Neural cell (in vitro differentiated cells): Measurements from ENCODE around the gene FYN. TPM values are rescaled to one million over a fixed set of nuclear protein-coding genes. Genes with fewer than 3 reads are reported as not detected.

Experiments
- H2AFZ ChIP-seq: fragments of 200-600, 300-800 bp; sonication (generic), shearing (Covaris generic); 2 replicates; pipeline ENCODE4 v1.6.0; 2014; ENCODE audit warnings: low read depth, mild to moderate bottlenecking, antibody characterized with exemption, low read length, moderate library complexity
- H3F3A ChIP-seq: fragments of 200-600 bp; shearing (Covaris generic); 2 replicates; pipeline ENCODE4 v1.6.1; 2016; ENCODE audit warnings: mild to moderate bottlenecking, moderate library complexity, mixed read lengths, antibody characterized with exemption, low read length; ENCODE audit not compliant: insufficient read depth, poor library complexity, severe bottlenecking
- H3K27ac ChIP-seq: fragments of 200-600, 300-800 bp; sonication (generic), shearing (Covaris generic); 2 replicates; pipeline ENCODE4 v1.5.1; 2014; ENCODE audit warnings: mild to moderate bottlenecking, low read length, moderate library complexity
- H3K27me3 ChIP-seq: fragments of 300-800, 200-600 bp; sonication (generic), shearing (Covaris generic); 2 replicates; pipeline ENCODE4 v1.6.0; 2014; ENCODE audit warnings: mild to moderate bottlenecking, low read depth, low read length, moderate library complexity; ENCODE audit not compliant: insufficient read depth
- H3K36me3 ChIP-seq: fragments of 300-800, 200-600 bp; sonication (generic), shearing (Covaris generic); 2 replicates; pipeline ENCODE4 v1.5.1; 2014; ENCODE audit warnings: mild to moderate bottlenecking, antibody characterized with exemption, low read length, moderate library complexity; ENCODE audit not compliant: insufficient read depth
- H3K4me2 ChIP-seq: fragments of 300-800, 200-600 bp; sonication (generic), shearing (Covaris generic); 2 replicates; pipeline ENCODE4 v1.6.0; 2014; ENCODE audit warnings: mild to moderate bottlenecking, low read length
- H3K4me3 ChIP-seq: fragments of 300-800, 200-600 bp; sonication (generic), shearing (Covaris generic); 2 replicates; pipeline ENCODE4 v1.5.1; 2014; ENCODE audit warnings: mild to moderate bottlenecking, low read length, moderate library complexity
- H3K79me2 ChIP-seq: fragments of 200-600 bp; shearing (Covaris generic); replicated peaks from 2 replicates; pipeline ENCODE4 v1.6.0; 2014; ENCODE audit warnings: mild to moderate bottlenecking, low read length, moderate library complexity; ENCODE audit not compliant: insufficient read depth
- H3K9ac ChIP-seq: fragments of 300-800, 200-600 bp; sonication (generic), shearing (Covaris generic); 2 replicates; pipeline ENCODE4 v1.6.1; 2016; ENCODE audit warnings: mild to moderate bottlenecking, low read length, mixed read lengths
- H3K9me2 ChIP-seq: fragments of 200-600 bp; shearing (Covaris generic); 2 replicates; pipeline ENCODE4 v1.6.1; 2016; ENCODE audit warnings: mild to moderate bottlenecking, low read length, mixed read lengths; ENCODE audit not compliant: insufficient read depth
- H3K9me3 ChIP-seq: fragments of 200-600, 300-800 bp; sonication (generic), shearing (Covaris generic); 2 replicates; pipeline ENCODE4 v1.6.1; 2016; ENCODE audit warnings: mild to moderate bottlenecking, mixed run types, low read length, moderate library complexity, mixed read lengths
- H4K20me1 ChIP-seq: fragments of 200-600 bp; shearing (Covaris generic); 2 replicates; pipeline ENCODE4 v1.6.1; 2016; ENCODE audit warnings: mild to moderate bottlenecking, mixed run types; ENCODE audit not compliant: insufficient read depth
- EP300 ChIP-seq: fragments of 450-650 bp; conservative IDR thresholded peaks from 2 replicates; pipeline ENCODE4 v1.6.1; 2014; ENCODE audit warnings: antibody characterized with exemption, mild to moderate bottlenecking, moderate library complexity; ENCODE audit not compliant: poor library complexity, severe bottlenecking
- EZH2 ChIP-seq: fragments of 200-600, 300-800 bp; shearing (Covaris generic), sonication (generic); IDR thresholded peaks from 2 replicates; pipeline ENCODE4 v1.6.1; 2014; ENCODE audit warnings: antibody characterized with exemption, low read length, borderline replicate concordance, mild to moderate bottlenecking; ENCODE audit not compliant: insufficient read depth, poor library complexity, severe bottlenecking
- MXI1 ChIP-seq: fragments of 450-650 bp; conservative IDR thresholded peaks from 2 replicates; pipeline ENCODE4 v1.6.1; 2014; ENCODE audit warnings: antibody characterized with exemption, mild to moderate bottlenecking; ENCODE audit not compliant: poor library complexity, severe bottlenecking
- POLR2AphosphoS5 ChIP-seq: IDR thresholded peaks from 2 replicates; pipeline ENCODE4 v1.6.1; 2012
- RAD21 ChIP-seq: fragments of 450-650 bp; conservative IDR thresholded peaks from 2 replicates; pipeline ENCODE4 v1.6.1; 2014; ENCODE audit warnings: antibody characterized with exemption, mild to moderate bottlenecking, moderate library complexity
- SMC3 ChIP-seq: fragments of 450-650 bp; conservative IDR thresholded peaks from 2 replicates; pipeline ENCODE4 v1.6.1; 2014; ENCODE audit warnings: antibody characterized with exemption, mild to moderate bottlenecking, moderate library complexity; ENCODE audit not compliant: poor library complexity
- TAF1 ChIP-seq: IDR thresholded peaks from 2 replicates; pipeline ENCODE4 v1.6.1; 2012; ENCODE audit warnings: low read depth
- polyA plus RNA-seq: library from polyadenylated mRNA; depleted of rRNA; stranded (reverse); fragments of >200 nt; gene quantifications from 2 replicates; pipeline ENCODE4 v1.2.3, GENCODE V29; 2014
- TF ChIP-seq, protein P1 (sequence below): IDR thresholded peaks from 2 replicates; pipeline ENCODE4 v1.6.1; 2012; ENCODE audit warnings: borderline replicate concordance
- TF ChIP-seq, protein P2 (sequence below): fragments of 450-650 bp; IDR thresholded peaks from 2 replicates; pipeline ENCODE4 v1.5.1; 2014; ENCODE audit warnings: antibody characterized with exemption, mild to moderate bottlenecking, moderate library complexity; ENCODE audit not compliant: poor library complexity, severe bottlenecking

The FYN gene
- polyA plus RNA-seq, 1 donor from 2014 or later: 277 TPM

- Histone ChIP-seq H3K9ac (no peak overlapping the region), H3K4me3 (no peak overlapping the region), H3K27ac (no peak overlapping the region), H3K9me2 (no peaks in the 10 kb centered on the region), H4K20me1 (no peaks in the 10 kb centered on the region), H3K79me2 (no peaks in the 10 kb centered on the region), H3K4me2 (no peak overlapping the region), H3F3A (no peaks in the 10 kb centered on the region), H3K36me3 (peaks cover 4% of the 10 kb centered on the region), H3K9me3 (no peaks in the 10 kb centered on the region), H2AFZ (no peak overlapping the region), H3K27me3 (no peaks in the 10 kb centered on the region)
- TF ChIP-seq, protein P1, sequence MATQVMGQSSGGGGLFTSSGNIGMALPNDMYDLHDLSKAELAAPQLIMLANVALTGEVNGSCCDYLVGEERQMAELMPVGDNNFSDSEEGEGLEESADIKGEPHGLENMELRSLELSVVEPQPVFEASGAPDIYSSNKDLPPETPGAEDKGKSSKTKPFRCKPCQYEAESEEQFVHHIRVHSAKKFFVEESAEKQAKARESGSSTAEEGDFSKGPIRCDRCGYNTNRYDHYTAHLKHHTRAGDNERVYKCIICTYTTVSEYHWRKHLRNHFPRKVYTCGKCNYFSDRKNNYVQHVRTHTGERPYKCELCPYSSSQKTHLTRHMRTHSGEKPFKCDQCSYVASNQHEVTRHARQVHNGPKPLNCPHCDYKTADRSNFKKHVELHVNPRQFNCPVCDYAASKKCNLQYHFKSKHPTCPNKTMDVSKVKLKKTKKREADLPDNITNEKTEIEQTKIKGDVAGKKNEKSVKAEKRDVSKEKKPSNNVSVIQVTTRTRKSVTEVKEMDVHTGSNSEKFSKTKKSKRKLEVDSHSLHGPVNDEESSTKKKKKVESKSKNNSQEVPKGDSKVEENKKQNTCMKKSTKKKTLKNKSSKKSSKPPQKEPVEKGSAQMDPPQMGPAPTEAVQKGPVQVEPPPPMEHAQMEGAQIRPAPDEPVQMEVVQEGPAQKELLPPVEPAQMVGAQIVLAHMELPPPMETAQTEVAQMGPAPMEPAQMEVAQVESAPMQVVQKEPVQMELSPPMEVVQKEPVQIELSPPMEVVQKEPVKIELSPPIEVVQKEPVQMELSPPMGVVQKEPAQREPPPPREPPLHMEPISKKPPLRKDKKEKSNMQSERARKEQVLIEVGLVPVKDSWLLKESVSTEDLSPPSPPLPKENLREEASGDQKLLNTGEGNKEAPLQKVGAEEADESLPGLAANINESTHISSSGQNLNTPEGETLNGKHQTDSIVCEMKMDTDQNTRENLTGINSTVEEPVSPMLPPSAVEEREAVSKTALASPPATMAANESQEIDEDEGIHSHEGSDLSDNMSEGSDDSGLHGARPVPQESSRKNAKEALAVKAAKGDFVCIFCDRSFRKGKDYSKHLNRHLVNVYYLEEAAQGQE: no peak
- TF ChIP-seq, protein P2, sequence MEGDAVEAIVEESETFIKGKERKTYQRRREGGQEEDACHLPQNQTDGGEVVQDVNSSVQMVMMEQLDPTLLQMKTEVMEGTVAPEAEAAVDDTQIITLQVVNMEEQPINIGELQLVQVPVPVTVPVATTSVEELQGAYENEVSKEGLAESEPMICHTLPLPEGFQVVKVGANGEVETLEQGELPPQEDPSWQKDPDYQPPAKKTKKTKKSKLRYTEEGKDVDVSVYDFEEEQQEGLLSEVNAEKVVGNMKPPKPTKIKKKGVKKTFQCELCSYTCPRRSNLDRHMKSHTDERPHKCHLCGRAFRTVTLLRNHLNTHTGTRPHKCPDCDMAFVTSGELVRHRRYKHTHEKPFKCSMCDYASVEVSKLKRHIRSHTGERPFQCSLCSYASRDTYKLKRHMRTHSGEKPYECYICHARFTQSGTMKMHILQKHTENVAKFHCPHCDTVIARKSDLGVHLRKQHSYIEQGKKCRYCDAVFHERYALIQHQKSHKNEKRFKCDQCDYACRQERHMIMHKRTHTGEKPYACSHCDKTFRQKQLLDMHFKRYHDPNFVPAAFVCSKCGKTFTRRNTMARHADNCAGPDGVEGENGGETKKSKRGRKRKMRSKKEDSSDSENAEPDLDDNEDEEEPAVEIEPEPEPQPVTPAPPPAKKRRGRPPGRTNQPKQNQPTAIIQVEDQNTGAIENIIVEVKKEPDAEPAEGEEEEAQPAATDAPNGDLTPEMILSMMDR: no peak
- TF ChIP-seq EZH2 (no peak), POLR2AphosphoS5 (no peak), SMC3 (no peak), TAF1 (no peak), MXI1 (no peak), EP300 (no peak), RAD21 (no peak)
Measured at GRCh38 chr6:111653434-111653833, 219.8 kb downstream of the FYN start.

DNA sequence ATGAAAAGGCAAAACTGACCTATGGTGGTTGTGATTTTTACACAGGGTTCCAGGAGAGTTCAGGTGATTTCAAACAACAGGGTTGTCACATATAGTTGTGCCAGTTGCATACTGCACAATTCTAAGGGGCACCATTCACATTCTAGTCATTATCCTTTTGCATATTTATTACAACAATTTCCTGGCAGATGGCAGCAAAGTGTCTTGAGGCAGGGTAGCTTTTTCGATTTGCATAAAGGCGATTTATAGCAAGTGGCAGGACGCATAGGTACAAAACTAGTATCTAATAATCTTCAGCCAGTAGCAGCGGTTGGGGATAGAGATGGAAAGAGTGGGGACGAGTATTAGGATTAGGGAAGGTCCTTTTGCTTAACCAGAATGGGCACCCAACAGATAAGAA, 221.1 kb downstream of the FYN start:
- no peak for TF ChIP-seq EZH2
- TF ChIP-seq POLR2AphosphoS5: no peak
- H3K4me2 ChIP-seq: no peak overlapping the region
- no peak overlapping the region for H3K27ac ChIP-seq
- peaks cover 4% of the 10 kb centered on the region for H3K36me3 ChIP-seq
- H3K27me3 ChIP-seq: no peaks in the 10 kb centered on the region
- H3K9ac ChIP-seq: no peak overlapping the region
- no peaks in the 10 kb centered on the region for H3K79me2 ChIP-seq
- no peak overlapping the region for H2AFZ ChIP-seq
- no peaks in the 10 kb centered on the region for H3K9me2 ChIP-seq
- H3F3A ChIP-seq: no peaks in the 10 kb centered on the region
- no peak overlapping the region for H3K4me3 ChIP-seq
- no peaks in the 10 kb centered on the region for H4K20me1 ChIP-seq
- no peaks in the 10 kb centered on the region for H3K9me3 ChIP-seq
